ENCODE data around the gene PIK3C2G. TPM values are rescaled to one million over a fixed set of nuclear protein-coding genes. Genes with fewer than 3 reads are reported as not detected.

The PIK3C2G gene
- polyA plus RNA-seq, 1 of the 3 experiments (the other 2 are of a cell fraction) = 0.02 TPM

DNA sequence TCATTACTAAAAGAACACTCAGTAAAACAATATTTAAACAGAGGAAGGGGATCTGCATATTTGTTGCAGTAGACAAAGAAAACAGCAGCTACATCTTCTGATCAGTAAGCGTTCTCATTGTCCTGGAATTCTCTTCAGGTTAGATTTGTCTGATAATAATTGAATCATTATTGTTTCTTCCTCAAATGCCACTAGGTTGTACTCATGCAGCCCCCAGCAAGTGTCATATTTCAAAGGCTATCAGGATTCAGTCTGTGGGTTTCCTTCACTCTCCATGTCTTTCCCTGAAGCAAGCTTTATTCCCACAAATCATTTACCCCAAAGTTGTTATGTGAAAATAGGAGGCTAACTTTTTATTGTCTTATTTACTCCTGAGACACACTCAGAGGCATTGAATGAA lies 14.7 kb downstream of the PIK3C2G start:
- H3K9ac ChIP-seq = no peak overlapping the region
- no peaks in the 10 kb centered on the region for H3K9me2 ChIP-seq
- WGBS (ENCODE audit: low lambda C conversion rate) = 0% methylated on average over 1 of the region's 1 CpG
- H3K9me3 ChIP-seq = no peaks in the 10 kb centered on the region
- peaks cover 4% of the 10 kb centered on the region for H3F3A ChIP-seq (replicated peaks; ENCODE audit: insufficient read depth)
- ChIA-PET CTCF (interaction anchor here (1.1 kb wide), 1 partner anchor 117 kb away, joined by 5 read pairs; no protein-coding TSS in a partner anchor), POLR2A (no interaction called here)
- H3K4me2 ChIP-seq = peak overlapping the region; percentile 43
- no peaks in the 10 kb centered on the region for H3K36me3 ChIP-seq (replicated peaks in 1 of 2; ENCODE audit: control insufficient read depth in 1 of 2, insufficient read depth in 2 of 2, low read length in 1 of 2)
- H2AFZ ChIP-seq (ENCODE audit: low read depth) = 0 out of 2 replicates have a peak overlapping the region, but pooled peaks have one; percentile 56
- H3K4me1 ChIP-seq (ENCODE audit: control insufficient read depth in 1 of 2, insufficient read depth in 2 of 2, low read depth in 1 of 2, low read length in 1 of 2) = peaks cover 0 to 17% of the 10 kb centered on the region in 2 experiments; a peak in 2 of 4 replicates
- no peak for DNase-seq
- H3K27me3 ChIP-seq (ENCODE audit: insufficient read depth) = no peaks in the 10 kb centered on the region
- H3K4me3 ChIP-seq (ENCODE audit: low read depth in 2 of 2, low read length in 1 of 2) = no peak overlapping the region
- TF ChIP-seq FOSL2 (IDR thresholded peaks at IDR 0.05; ENCODE audit: borderline replicate concordance, low read depth) (peak; percentile 27; the same call in 1 of the 2 replicates), TAF1 (IDR thresholded peaks at IDR 0.05; ENCODE audit: borderline replicate concordance, low read depth, low read length) (no peak), JUND (IDR thresholded peaks at IDR 0.05) (0 out of 2 replicates have a peak, but pooled peaks have one; percentile 49), RXRA (IDR thresholded peaks at IDR 0.05; ENCODE audit: borderline replicate concordance, low read depth) (no peak), TEAD4 (IDR thresholded peaks at IDR 0.05; ENCODE audit: borderline replicate concordance, insufficient read depth) (peak; percentile 57; the same call in 1 of the 2 replicates), TCF12 (IDR thresholded peaks at IDR 0.05) (peak; percentile 31), EP300 (IDR thresholded peaks at IDR 0.05; ENCODE audit: borderline replicate concordance in 1 of 2, low read depth in 1 of 2, low read length in 1 of 2) (peak in 1 of 2 experiments; percentile 32; a peak in 1 of 4 replicates), ELF1 (IDR thresholded peaks at IDR 0.05) (no peak)
- TF ChIP-seq, protein P1, sequence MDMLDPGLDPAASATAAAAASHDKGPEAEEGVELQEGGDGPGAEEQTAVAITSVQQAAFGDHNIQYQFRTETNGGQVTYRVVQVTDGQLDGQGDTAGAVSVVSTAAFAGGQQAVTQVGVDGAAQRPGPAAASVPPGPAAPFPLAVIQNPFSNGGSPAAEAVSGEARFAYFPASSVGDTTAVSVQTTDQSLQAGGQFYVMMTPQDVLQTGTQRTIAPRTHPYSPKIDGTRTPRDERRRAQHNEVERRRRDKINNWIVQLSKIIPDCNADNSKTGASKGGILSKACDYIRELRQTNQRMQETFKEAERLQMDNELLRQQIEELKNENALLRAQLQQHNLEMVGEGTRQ (IDR thresholded peaks at IDR 0.05; ENCODE audit: borderline replicate concordance, low read depth, low read length) = no peak
- TF ChIP-seq, protein P2, sequence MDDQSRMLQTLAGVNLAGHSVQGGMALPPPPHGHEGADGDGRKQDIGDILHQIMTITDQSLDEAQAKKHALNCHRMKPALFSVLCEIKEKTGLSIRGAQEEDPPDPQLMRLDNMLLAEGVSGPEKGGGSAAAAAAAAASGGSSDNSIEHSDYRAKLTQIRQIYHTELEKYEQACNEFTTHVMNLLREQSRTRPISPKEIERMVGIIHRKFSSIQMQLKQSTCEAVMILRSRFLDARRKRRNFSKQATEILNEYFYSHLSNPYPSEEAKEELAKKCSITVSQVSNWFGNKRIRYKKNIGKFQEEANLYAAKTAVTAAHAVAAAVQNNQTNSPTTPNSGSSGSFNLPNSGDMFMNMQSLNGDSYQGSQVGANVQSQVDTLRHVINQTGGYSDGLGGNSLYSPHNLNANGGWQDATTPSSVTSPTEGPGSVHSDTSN (IDR thresholded peaks at IDR 0.05) = 0 out of 2 replicates have a peak, but pooled peaks have one; percentile 4
- TF ChIP-seq, protein P3, sequence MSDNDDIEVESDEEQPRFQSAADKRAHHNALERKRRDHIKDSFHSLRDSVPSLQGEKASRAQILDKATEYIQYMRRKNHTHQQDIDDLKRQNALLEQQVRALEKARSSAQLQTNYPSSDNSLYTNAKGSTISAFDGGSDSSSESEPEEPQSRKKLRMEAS (IDR thresholded peaks at IDR 0.05; ENCODE audit: low read depth) = no peak
- peak overlapping the region; percentile 49 to 64; a peak in 3 of 4 replicates for H3K27ac ChIP-seq (ENCODE audit: low read depth in 2 of 2, low read length in 1 of 2)
- H3K79me2 ChIP-seq (ENCODE audit: insufficient read depth) = no peaks in the 10 kb centered on the region
- no peaks in the 10 kb centered on the region for H4K20me1 ChIP-seq (ENCODE audit: insufficient read depth)

DNA sequence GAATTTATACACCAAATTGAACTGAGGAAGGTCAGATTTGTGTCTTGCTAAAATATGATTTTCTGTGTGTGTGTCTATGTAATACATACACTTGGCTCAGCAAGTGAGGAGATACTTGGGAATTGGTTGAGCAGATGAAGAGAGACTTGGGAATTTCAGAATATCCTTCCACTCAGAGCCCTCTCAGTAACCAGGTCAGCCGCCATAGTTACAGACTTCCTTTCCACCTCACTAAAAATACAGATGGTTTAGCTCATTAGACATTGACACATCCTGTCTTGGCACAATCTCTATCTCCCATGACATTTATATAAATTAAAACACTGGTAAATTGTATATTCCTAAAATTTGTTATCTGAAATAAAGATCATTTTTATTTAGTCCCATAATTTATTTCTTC lies 15.9 kb downstream of the PIK3C2G start:
- CTCF ChIA-PET = interaction anchor here (1.1 kb wide), 1 partner anchor 118 kb away, joined by 5 read pairs; no protein-coding TSS in a partner anchor
- TF ChIP-seq MEF2A (IDR thresholded peaks at IDR 0.05; ENCODE audit: borderline replicate concordance, low read depth) (no peak), GATA2 (CRISPR knock-in tag; IDR thresholded peaks at IDR 0.05) (no peak), NFIC (IDR thresholded peaks at IDR 0.05; ENCODE audit: borderline replicate concordance) (no peak), JUND (IDR thresholded peaks at IDR 0.05) (no peak), RXRA (IDR thresholded peaks at IDR 0.05; ENCODE audit: borderline replicate concordance, low read depth) (no peak), POLR2AphosphoS5 (IDR thresholded peaks at IDR 0.05; ENCODE audit: low read depth, low read length) (no peak), EZH2phosphoT487 (IDR thresholded peaks at IDR 0.05; ENCODE audit: borderline replicate concordance, low read depth) (no peak), RFX5 (IDR thresholded peaks at IDR 0.05; ENCODE audit: low read length) (no peak), RAD21 (IDR thresholded peaks at IDR 0.05; ENCODE audit: low read length) (no peak), GABPA (IDR thresholded peaks at IDR 0.05; ENCODE audit: low read depth) (no peak), FOXM1 (IDR thresholded peaks at IDR 0.05; ENCODE audit: low read depth) (no peak)
- TF ChIP-seq, protein P3 (IDR thresholded peaks at IDR 0.05; ENCODE audit: low read depth) = no peak
- TF ChIP-seq, protein P4, sequence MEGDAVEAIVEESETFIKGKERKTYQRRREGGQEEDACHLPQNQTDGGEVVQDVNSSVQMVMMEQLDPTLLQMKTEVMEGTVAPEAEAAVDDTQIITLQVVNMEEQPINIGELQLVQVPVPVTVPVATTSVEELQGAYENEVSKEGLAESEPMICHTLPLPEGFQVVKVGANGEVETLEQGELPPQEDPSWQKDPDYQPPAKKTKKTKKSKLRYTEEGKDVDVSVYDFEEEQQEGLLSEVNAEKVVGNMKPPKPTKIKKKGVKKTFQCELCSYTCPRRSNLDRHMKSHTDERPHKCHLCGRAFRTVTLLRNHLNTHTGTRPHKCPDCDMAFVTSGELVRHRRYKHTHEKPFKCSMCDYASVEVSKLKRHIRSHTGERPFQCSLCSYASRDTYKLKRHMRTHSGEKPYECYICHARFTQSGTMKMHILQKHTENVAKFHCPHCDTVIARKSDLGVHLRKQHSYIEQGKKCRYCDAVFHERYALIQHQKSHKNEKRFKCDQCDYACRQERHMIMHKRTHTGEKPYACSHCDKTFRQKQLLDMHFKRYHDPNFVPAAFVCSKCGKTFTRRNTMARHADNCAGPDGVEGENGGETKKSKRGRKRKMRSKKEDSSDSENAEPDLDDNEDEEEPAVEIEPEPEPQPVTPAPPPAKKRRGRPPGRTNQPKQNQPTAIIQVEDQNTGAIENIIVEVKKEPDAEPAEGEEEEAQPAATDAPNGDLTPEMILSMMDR (IDR thresholded peaks at IDR 0.05) = no peak
- TF ChIP-seq, protein P1 (IDR thresholded peaks at IDR 0.05; ENCODE audit: borderline replicate concordance, low read depth, low read length) = no peak

More for the DNA sequence above, 15.9 kb downstream of the PIK3C2G start:
- H3K4me2 ChIP-seq = no peak overlapping the region
- peak overlapping the region in 1 of 2 experiments; percentile 11; a peak in 1 of 4 replicates for H3K4me3 ChIP-seq (ENCODE audit: low read depth in 2 of 2, low read length in 1 of 2)
- H3K27me3 ChIP-seq (ENCODE audit: insufficient read depth) = no peaks in the 10 kb centered on the region
- H3K27ac ChIP-seq (ENCODE audit: low read depth in 2 of 2, low read length in 1 of 2) = peak overlapping the region; percentile 3 to 64; a peak in 1 of 4 replicates
- H3K4me1 ChIP-seq (ENCODE audit: control insufficient read depth in 1 of 2, insufficient read depth in 2 of 2, low read depth in 1 of 2, low read length in 1 of 2) = peaks cover 0 to 17% of the 10 kb centered on the region in 2 experiments; a peak in 2 of 4 replicates
- POLR2A ChIA-PET = no interaction called here
- H2AFZ ChIP-seq (ENCODE audit: low read depth) = no peak overlapping the region
- no peak for DNase-seq
- H3K79me2 ChIP-seq (ENCODE audit: insufficient read depth) = no peaks in the 10 kb centered on the region
- H3K9ac ChIP-seq = no peak overlapping the region
- no peaks in the 10 kb centered on the region for H4K20me1 ChIP-seq (ENCODE audit: insufficient read depth)
- peaks cover 6% of the 10 kb centered on the region for H3F3A ChIP-seq (replicated peaks; ENCODE audit: insufficient read depth)
- H3K9me3 ChIP-seq = no peaks in the 10 kb centered on the region
- no peaks in the 10 kb centered on the region for H3K9me2 ChIP-seq
- no peaks in the 10 kb centered on the region for H3K36me3 ChIP-seq (replicated peaks in 1 of 2; ENCODE audit: control insufficient read depth in 1 of 2, insufficient read depth in 2 of 2, low read length in 1 of 2)
- WGBS (ENCODE audit: low lambda C conversion rate) = 0% methylated on average over 1 of the region's 1 CpG

Measured in SK-N-SH (cell line).